Loucy (cell line): ENCODE results near the gene SLC25A42.

Experiments used
- EZH2phosphoT487 ChIP-seq: fragments of 200-600 bp; IDR thresholded peaks from 2 replicates; pipeline ENCODE4 v1.6.1; 2018; ENCODE audit warnings: antibody characterized with exemption, mild to moderate bottlenecking, moderate library complexity, borderline replicate concordance
- TF ChIP-seq, protein P1 (sequence below): fragments of 200-600 bp; sonication (generic); conservative IDR thresholded peaks from 2 replicates; pipeline ENCODE4 v1.5.1; 2014; ENCODE audit warnings: mild to moderate bottlenecking, antibody characterized with exemption, low read length

DNA sequence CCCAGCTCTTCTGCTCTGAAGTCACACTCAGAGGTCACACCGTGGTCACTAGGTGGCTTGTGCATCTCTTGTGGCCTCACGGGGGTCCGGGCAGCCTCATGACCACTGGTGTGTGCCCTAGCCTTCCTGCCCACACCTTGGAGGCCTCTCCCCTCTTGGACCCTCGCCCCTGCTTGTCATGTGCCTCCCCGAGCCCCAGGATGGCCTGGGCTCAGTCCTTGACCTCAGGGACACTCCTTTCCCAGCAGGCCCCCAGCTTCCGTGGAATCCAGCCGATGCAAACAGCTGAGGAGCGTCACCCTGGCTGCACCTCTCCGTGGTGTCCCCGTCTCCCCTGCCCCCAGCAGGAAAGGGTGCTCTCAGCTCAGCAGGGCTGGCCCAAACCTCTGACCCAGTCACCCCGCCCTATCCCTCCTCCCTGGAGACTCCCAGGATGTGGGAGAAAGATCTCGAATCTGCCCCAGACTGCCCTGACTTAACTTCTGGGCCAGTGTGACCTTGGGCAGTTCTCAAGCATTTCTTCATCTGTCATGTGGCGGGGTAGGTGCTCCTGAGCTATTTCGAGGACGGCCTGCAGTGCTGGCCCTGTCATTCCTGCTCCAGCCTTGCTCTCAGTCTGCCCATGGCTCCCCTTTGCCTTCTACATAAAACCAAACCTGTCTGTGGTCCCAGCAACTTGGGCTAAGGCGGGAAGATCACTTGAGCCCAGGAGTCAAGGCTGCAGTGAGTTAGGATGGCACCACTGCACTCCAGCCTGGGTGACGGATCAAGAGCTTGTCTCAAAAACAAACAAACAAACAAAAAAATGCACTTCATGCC lies 4.6 kb upstream of the SLC25A42 start:
- TF ChIP-seq, protein P1, sequence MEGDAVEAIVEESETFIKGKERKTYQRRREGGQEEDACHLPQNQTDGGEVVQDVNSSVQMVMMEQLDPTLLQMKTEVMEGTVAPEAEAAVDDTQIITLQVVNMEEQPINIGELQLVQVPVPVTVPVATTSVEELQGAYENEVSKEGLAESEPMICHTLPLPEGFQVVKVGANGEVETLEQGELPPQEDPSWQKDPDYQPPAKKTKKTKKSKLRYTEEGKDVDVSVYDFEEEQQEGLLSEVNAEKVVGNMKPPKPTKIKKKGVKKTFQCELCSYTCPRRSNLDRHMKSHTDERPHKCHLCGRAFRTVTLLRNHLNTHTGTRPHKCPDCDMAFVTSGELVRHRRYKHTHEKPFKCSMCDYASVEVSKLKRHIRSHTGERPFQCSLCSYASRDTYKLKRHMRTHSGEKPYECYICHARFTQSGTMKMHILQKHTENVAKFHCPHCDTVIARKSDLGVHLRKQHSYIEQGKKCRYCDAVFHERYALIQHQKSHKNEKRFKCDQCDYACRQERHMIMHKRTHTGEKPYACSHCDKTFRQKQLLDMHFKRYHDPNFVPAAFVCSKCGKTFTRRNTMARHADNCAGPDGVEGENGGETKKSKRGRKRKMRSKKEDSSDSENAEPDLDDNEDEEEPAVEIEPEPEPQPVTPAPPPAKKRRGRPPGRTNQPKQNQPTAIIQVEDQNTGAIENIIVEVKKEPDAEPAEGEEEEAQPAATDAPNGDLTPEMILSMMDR: no peak
- no peak for TF ChIP-seq EZH2phosphoT487
